GM12873 (cell line): ENCODE results near the gene ZFYVE9.

Experiments used
- TF ChIP-seq, protein P1 (sequence below): IDR thresholded peaks from 2 replicates; pipeline ENCODE4 v1.5.1; 2012; ENCODE audit warnings: low read depth, mild to moderate bottlenecking, moderate library complexity, low read length, control low read depth; ENCODE audit not compliant: insufficient read depth; ENCODE audit errors: missing control alignments

The ZFYVE9 gene

DNA sequence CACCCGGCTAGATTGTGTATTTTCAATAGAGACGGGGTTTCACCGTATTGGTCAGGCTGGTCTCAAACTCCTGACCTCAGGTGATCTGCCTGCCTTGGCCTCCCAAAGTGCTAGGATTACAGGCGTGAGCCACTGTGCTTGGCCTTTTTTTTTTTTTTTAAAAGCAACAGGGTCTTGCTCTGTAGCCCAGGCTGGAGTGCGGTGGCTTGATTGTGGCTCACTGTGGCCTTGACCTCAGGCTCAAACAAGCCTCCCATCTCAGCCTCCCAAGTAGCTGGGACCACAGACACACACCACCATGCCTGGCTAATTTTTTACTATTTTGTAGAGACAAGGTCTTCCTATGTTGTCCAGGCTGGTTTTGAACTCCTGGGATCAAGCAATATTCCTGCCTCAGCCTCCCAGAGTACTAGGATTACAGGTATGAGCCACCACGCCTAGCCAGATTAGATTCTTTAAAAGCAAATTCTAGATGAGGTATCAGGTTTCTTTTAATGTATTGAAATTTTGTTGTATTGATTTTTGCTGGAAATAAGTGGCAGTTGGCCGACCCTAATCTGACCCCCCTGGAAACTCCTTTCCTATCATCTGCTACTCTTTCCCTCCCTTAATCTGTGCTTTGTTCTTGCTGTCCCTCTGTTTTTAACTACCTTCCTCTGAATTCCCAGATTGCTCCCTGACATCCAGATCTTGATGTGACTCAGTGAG, 26.6 kb downstream of the ZFYVE9 start:
- TF ChIP-seq, protein P1, sequence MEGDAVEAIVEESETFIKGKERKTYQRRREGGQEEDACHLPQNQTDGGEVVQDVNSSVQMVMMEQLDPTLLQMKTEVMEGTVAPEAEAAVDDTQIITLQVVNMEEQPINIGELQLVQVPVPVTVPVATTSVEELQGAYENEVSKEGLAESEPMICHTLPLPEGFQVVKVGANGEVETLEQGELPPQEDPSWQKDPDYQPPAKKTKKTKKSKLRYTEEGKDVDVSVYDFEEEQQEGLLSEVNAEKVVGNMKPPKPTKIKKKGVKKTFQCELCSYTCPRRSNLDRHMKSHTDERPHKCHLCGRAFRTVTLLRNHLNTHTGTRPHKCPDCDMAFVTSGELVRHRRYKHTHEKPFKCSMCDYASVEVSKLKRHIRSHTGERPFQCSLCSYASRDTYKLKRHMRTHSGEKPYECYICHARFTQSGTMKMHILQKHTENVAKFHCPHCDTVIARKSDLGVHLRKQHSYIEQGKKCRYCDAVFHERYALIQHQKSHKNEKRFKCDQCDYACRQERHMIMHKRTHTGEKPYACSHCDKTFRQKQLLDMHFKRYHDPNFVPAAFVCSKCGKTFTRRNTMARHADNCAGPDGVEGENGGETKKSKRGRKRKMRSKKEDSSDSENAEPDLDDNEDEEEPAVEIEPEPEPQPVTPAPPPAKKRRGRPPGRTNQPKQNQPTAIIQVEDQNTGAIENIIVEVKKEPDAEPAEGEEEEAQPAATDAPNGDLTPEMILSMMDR, result no peak

DNA sequence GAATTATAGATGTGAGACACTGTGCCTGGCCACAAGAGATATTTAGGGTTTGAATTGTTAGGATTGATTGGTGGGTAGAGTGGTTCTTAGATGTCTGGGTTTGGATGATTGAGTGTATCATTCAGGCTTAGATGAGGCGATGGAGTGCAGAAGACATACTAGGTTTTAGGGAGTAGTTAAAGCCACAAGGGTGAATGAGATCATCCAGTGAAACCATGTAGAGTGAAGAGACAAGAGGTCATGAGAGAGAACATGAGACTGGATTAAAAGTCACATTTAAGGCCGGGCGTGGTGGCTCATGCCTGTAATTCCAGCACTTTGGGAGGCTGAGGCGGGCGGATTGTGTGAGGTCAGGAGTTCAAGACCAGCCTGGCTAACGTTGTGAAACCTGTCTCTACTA, 37.2 kb downstream of the ZFYVE9 start:
- TF ChIP-seq, protein P1, result no peak

DNA sequence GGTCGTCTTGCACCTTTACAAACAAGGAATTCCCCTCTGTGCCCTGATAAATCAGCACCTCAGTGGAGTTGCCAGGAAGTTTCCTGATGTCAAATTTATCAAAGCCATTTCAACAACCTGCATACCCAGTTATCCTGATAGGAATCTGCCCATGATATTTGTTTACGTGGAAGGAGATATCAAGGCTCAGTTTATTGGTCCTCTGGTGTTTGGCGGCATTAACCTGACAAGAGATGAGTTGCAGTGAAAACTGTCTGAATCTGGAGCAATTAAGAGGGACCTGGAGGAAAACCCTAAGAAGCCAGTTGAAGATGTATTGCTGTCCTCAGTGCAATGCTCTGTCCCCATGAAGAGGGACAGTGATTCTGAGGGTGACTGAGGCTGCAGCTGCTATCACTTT, 38.3 kb downstream of the ZFYVE9 start:
- TF ChIP-seq, protein P1, result no peak

DNA sequence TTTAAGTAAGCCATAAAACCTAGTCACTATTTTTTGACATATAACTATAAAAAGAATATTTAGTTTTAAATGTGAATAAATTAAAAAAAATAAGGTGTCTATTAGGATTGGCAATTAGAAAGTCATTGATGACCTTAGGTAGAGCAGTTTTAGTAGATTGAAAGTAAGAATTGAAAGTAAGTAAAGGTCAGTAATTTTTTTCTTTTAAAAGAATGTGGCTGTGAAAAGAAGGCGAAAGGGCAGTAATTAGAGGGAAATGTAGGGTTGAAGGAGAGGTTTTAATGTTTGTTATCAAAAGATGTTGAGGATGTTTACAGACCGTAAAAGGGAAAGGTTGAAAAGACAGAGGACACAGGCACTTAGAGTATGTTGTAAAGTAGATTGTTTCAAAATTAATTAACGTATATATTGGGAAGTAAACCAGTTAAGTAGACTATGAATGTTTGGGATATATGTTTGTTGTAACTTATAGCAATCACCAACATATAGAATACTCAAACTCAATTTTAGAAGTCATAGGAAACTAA, 41.0 kb downstream of the ZFYVE9 start:
- TF ChIP-seq, protein P1, result no peak

- TF ChIP-seq, protein P1, result no peak
Measured at GRCh38 chr1:52186449-52186848, 44.6 kb downstream of the ZFYVE9 start.

GRCh38 chr1:52189898-52190480, 48.1 kb downstream of the ZFYVE9 start:
- TF ChIP-seq, protein P1, result no peak

GRCh38 chr1:52190500-52191252, 48.8 kb downstream of the ZFYVE9 start:
- TF ChIP-seq, protein P1, result peak; percentile 7
